HG03342 (cell line): ENCODE measurements around the gene ITGA11.

Source experiments
- ATAC-seq: cut with Tn5 transposase; IDR thresholded peaks from one replicate; pipeline ENCODE4 v1.9.1; 2021; ENCODE audit warnings: mild to moderate bottlenecking, moderate library complexity; ENCODE audit not compliant: unreplicated experiment

Gene ITGA11

DNA sequence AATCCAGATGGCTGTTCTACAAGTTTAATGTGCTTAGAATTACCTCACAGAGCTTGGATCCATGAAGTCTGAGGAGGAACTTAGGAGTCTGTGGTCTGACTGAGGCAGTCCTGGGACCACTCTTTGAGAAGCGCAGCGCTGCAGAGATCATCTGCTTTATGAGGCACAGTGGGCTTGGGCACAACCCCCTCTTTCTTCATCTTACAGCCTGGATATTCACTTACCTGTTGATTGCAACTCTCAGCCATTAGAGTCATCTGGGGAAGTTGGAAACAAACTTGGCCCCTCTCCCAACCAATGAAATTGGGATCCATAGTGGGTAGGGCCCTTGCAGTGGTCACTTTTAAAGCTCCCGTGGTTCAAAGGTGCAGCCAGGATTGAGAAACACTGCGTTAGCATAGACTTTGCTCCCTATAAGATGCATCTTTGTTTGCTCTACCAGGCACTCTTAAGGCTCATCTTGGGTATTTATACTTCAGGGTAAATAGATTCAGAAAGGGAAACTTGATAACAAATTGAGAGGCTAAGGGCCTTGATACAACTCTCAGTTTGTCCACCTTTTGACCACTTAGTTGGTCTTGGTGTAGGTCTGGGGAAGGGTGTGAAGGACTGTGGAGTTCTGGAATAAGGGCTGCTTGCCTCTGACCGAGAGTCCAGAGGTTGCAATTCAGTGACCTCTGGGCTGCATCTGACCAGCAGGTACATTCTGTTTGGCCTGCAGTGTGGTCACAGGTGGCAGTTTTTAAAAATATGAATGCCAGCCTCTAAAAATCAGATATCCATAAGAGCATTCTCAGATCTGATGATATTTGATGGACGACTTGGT is 131.6 kb downstream of the ITGA11 start:
- no peak for ATAC-seq

- ATAC-seq: peak; percentile 4
Measured at GRCh38 chr15:68299436-68299835, 132.5 kb downstream of the ITGA11 start.

DNA sequence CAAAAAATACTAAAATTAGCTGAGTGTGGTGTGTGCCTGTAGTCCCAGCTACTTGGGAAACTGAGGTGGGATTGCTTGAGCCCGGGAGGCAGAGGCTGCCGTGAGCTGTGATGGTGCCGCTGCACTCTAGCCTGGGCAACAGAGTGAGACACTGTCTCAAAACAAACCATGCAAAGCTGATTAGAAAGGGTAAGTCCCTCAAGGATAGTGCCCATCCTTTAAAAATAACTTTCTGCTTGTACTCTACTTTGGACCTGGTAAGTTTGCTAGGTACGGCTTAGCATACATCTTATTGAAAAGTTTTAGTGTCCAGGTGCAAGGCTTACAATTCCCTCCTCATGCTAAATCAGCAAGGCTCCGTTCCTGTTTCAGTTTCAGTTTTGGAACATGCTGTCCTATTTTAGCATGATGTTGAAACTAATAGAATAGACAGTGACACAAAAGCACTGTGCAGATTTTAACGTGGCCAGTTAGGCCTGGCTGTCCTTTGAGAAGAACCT is 133.0 kb downstream of the ITGA11 start:
- peak; percentile 87 for ATAC-seq

DNA sequence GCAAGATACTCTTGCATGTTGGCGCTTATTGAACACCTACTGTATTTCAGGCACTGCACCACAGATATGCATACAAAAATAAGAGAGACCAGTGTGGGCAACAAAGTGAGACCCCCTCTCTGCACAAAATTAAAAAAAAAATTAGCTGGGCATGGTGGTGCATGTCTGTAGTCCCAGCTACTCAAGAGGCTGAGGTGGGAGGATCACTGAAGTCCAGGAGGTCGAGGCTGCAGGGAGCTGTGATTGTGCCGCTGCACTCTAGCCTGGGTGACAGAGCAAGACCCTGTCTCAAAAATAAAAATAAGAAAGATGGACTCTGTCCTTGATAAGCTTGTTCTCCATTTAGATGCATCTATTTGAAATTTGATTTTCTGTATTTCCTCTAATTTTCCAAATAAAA is 133.6 kb downstream of the ITGA11 start:
- ATAC-seq: no peak

- no peak for ATAC-seq
Measured at GRCh38 chr15:68295014-68295805, 136.8 kb downstream of the ITGA11 start.

DNA sequence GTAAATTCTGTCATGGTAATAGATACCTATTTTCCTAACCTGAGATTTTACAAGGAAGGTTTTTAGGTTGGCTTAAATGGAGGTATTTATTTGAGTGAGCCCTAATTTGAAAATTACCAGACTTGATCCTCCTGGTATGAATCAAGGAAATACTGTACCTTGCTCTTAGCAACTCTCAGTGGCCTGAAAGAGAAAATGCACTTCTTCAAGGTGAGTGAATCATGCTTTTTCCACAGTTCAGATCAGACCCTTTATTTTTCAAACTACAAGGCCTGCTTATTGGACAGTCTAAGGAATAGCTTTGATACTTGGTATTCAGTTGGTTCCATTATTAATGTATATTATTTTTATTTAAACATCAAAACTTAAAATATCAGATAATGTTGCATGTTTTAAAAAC is 139.0 kb downstream of the ITGA11 start:
- no peak for ATAC-seq

DNA sequence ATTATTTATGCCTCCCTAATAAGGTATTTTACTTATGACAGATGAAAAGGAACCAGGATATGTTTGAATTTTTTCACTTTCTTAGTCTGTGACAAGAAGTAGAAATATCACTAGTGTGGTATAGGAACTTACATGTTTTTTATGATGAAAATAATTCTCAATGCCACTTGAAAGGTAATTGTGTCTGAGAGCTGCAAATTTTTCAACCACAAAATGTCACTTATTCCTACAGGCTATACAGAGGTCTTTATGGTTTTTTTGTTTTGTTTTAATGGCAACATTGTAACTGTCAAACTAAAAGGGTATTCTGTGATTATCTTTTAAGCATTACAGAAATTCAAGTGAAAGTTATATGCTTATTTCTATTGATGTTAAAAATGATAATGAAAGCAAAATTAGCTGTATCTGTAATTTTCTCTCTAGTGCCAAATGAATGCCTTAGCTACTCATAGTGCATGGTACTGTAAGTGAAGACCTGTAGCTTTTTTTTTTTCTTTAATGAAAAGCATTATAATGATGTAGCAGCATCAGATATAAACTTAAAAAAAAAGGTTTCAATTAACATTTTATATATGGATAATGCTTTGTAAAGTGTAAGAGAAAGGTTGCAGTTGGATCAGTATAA is 139.7 kb downstream of the ITGA11 start:
- no peak for ATAC-seq

- no peak for ATAC-seq
Measured at GRCh38 chr15:68290715-68291114, 141.2 kb downstream of the ITGA11 start.

- ATAC-seq: no peak
Measured at GRCh38 chr15:68289621-68290352, 142.2 kb downstream of the ITGA11 start.

- ATAC-seq: no peak
Measured at GRCh38 chr15:68289057-68289456, 142.9 kb downstream of the ITGA11 start.

DNA sequence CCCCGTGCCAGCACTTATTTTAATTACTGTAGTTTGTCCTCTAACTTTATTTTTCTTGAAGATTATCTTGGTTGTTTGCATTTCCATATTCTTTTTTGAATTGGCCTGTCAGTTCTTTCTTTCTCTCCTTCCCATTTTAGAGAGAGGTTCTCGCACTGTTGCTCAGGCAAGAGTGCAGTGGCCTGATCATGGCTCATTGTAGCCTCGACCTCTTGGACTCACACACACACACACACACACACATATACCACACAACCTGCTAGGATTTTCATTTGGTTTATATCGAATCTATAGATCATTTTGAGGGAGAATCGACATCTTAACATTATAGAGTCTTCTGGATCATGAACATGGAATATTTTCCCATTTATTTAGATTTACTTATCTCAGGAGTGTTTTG is 145.7 kb downstream of the ITGA11 start:
- no peak for ATAC-seq

- ATAC-seq: no peak
Measured at GRCh38 chr15:68285259-68285980, 146.5 kb downstream of the ITGA11 start.

- no peak for ATAC-seq
Measured at GRCh38 chr15:68284616-68285258, 147.2 kb downstream of the ITGA11 start.

GRCh38 chr15:68283401-68283800 is 148.6 kb downstream of the ITGA11 start:
- ATAC-seq: no peak

DNA sequence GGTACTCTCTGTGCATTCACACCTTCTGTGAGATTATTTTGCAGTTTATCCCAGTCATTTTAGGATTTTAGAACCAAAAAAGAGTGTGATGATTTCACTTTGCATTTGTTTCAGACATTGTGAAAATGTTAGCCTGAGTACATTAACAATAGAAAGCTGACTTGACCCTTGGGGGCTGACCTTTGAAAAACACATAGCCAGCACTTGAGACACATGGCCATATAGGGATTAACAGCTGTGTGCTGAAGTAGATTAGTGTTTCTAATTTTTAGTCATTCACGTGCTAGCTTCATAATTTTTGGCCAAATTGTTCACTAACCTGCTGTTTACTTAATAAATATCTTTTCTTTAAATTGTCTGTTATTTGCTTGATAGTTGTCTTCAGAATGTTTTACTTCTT is 151.0 kb downstream of the ITGA11 start:
- no peak for ATAC-seq

GRCh38 chr15:68279779-68280753 is 151.9 kb downstream of the ITGA11 start:
- ATAC-seq: no peak

- ATAC-seq: no peak
Measured at GRCh38 chr15:68278595-68279405, 153.2 kb downstream of the ITGA11 start.

DNA sequence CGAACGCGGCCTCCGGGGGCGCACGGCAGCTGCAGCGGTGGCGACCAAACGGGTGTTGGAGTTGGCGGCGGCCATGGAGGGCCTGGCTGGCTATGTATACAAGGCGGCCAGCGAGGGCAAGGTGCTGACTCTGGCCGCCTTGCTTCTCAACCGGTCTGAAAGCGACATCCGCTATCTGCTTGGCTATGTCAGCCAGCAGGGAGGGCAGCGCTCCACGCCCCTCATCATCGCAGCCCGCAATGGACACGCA is 153.7 kb downstream of the ITGA11 start:
- ATAC-seq: no peak
